Measurements from ENCODE around the gene WDR74. TPM values are rescaled to one million over a fixed set of nuclear protein-coding genes. Genes with fewer than 3 reads are reported as not detected.
"Not testable (repeated sequence)": the region's sequence is repeated elsewhere in the genome, so short reads cannot be mapped to it uniquely, and the experiment has no call there.

Gene WDR74
- total RNA-seq, 1 donor from 2014 or later: 42.1 TPM

DNA sequence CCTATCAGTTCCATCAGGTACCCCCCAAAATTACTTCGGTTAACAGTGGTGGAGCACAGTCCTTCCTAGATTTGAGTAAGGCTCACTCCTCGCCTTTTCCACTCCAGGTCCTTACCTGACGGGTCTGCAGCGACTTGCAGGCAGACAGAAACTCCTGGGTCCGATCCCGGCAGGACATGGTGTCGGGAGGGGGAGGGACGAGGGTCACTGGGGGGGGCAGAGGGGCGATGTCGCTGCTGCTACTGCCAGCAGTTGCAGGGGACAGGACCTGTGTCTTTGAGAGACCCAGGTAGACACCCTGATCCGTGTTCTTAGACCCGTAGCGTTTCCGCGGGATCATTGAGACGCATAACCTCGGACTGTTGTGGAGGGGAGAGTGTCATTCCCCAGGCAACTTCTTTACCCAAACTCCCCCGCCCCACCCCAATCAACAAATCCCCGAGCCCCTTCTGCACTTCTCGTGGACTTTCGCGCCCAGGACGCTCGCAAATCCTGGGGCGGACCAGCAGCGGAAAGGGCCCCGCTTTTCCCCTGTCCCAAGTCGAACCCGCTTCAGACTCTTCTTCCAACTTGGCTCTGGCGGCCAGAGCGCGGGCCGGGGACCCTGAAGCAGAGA lies 8.4 kb downstream of the WDR74 start:
- no peaks in the 10 kb centered on the region for H3K27me3 Mint-ChIP-seq (ENCODE audit: unreplicated experiment)
- peaks cover 30% of the 10 kb centered on the region for H3K4me1 Mint-ChIP-seq (ENCODE audit: unreplicated experiment)
- H3K4me3 Mint-ChIP-seq (ENCODE audit: unreplicated experiment): peak overlapping the region; percentile 98
- TF ChIP-seq CTCF (IDR thresholded peaks at IDR 0.05): no peak
- peaks cover 17% of the 10 kb centered on the region for H3K36me3 Mint-ChIP-seq (ENCODE audit: unreplicated experiment)
- H3K27ac Mint-ChIP-seq (ENCODE audit: unreplicated experiment): peak overlapping the region; percentile 100
- no peak for DNase-seq (ENCODE audit: extremely low spot score, unreplicated experiment)
- no peaks in the 10 kb centered on the region for H3K9me3 Mint-ChIP-seq (ENCODE audit: unreplicated experiment)

DNA sequence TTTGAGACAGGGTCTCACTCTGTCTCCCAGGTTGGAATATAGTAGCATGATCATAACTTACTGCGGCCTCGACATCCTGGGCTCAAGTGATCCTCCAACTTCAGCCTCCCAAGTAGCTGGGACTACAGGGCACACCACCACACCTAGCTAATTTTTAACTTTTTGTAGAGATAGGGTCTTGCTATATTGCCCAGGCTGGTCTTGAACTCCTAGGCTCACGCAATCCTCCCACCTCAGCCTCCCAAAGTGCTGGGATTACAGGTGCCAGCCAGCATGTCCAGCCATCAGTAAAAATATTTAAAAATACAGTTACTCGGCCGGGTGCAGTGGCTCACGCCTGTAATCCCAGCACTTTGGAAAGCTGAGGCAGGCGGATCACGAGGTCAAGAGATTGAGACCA lies 11.3 kb downstream of the WDR74 start:
- not testable (repeated sequence) for H3K9me3 Mint-ChIP-seq (ENCODE audit: unreplicated experiment); H3K4me3 Mint-ChIP-seq (ENCODE audit: unreplicated experiment); H3K27ac Mint-ChIP-seq (ENCODE audit: unreplicated experiment); H3K27me3 Mint-ChIP-seq (ENCODE audit: unreplicated experiment); DNase-seq (ENCODE audit: extremely low spot score, unreplicated experiment)
- peaks cover 19% of the 10 kb centered on the region for H3K4me1 Mint-ChIP-seq (ENCODE audit: unreplicated experiment)
- peaks cover 33% of the 10 kb centered on the region for H3K36me3 Mint-ChIP-seq (ENCODE audit: unreplicated experiment)

GRCh38 chr11:62823677-62824076 lies 15.7 kb downstream of the WDR74 start:
- no peak for TF ChIP-seq CTCF (IDR thresholded peaks at IDR 0.05)
- no peak overlapping the region for H3K27ac Mint-ChIP-seq (ENCODE audit: unreplicated experiment)

GRCh38 chr11:62817129-62817528 lies 22.3 kb downstream of the WDR74 start:
- no peaks in the 10 kb centered on the region for H3K27me3 Mint-ChIP-seq (ENCODE audit: unreplicated experiment)
- H3K9me3 Mint-ChIP-seq (ENCODE audit: unreplicated experiment): no peaks in the 10 kb centered on the region
- H3K4me1 Mint-ChIP-seq (ENCODE audit: unreplicated experiment): no peaks in the 10 kb centered on the region
- TF ChIP-seq CTCF (IDR thresholded peaks at IDR 0.05): no peak
- H3K27ac Mint-ChIP-seq (ENCODE audit: unreplicated experiment): no peak overlapping the region
- no peak for DNase-seq (ENCODE audit: extremely low spot score, unreplicated experiment)
- H3K4me3 Mint-ChIP-seq (ENCODE audit: unreplicated experiment): no peak overlapping the region
- peaks cover 27% of the 10 kb centered on the region for H3K36me3 Mint-ChIP-seq (ENCODE audit: unreplicated experiment)

More at GRCh38 chr11:62823677-62824076, 15.7 kb downstream of the WDR74 start:
- Mint-ChIP-seq H3K4me3 (ENCODE audit: unreplicated experiment) (no peak overlapping the region), H3K36me3 (ENCODE audit: unreplicated experiment) (peaks cover 47% of the 10 kb centered on the region), H3K4me1 (ENCODE audit: unreplicated experiment) (no peaks in the 10 kb centered on the region), H3K9me3 (ENCODE audit: unreplicated experiment) (no peaks in the 10 kb centered on the region), H3K27me3 (ENCODE audit: unreplicated experiment) (no peaks in the 10 kb centered on the region)
- no peak for DNase-seq (ENCODE audit: extremely low spot score, unreplicated experiment)

DNA sequence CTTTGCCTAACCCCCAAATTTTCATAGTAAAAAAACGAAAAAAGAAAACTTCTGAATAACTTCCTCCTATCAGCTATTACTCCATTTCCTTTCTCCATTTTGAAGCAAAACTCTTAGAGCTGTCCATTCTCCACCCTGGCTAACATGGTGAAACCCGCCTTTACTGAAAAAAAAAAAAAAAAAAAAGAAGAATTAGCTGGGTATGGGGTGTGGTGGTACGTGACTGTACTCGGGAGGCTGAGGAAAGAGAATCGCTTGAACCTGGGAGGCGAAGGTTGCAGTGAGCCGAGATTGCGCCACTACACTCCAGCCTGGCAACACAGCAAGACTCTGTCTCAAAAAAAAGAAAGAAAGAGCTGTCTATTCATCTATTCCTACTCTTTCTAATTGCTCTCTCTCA lies 22.8 kb downstream of the WDR74 start:
- TF ChIP-seq CTCF (IDR thresholded peaks at IDR 0.05): no peak
- Mint-ChIP-seq H3K36me3 (ENCODE audit: unreplicated experiment) (peaks cover 27% of the 10 kb centered on the region), H3K27ac (ENCODE audit: unreplicated experiment) (no peak overlapping the region), H3K4me1 (ENCODE audit: unreplicated experiment) (no peaks in the 10 kb centered on the region), H3K9me3 (ENCODE audit: unreplicated experiment) (no peaks in the 10 kb centered on the region), H3K27me3 (ENCODE audit: unreplicated experiment) (no peaks in the 10 kb centered on the region), H3K4me3 (ENCODE audit: unreplicated experiment) (no peak overlapping the region)
- DNase-seq (ENCODE audit: extremely low spot score, unreplicated experiment): no peak

Measured in osteocyte (in vitro differentiated cells).